ENCODE results near the gene CLTCL1.

GRCh38 chr22:19172213-19173046 is 119.1 kb downstream of the CLTCL1 start:
- TF ChIP-seq CTCF (conservative IDR thresholded peaks at IDR 0.05; ENCODE audit: low read depth in 2 of 2) (no peak), POLR2AphosphoS5 (IDR thresholded peaks at IDR 0.05; ENCODE audit: low read depth) (no peak), REST (IDR thresholded peaks at IDR 0.05; ENCODE audit: unreplicated experiment) (no peak), EZH2 (IDR thresholded peaks at IDR 0.05; ENCODE audit: low read depth, unreplicated experiment) (no peak), CREB1 (CRISPR knock-in tag; IDR thresholded peaks at IDR 0.05; ENCODE audit: low read depth) (no peak)

Data from GM23338 (cell line).